NCI-H1930 (cell line): ENCODE data around the gene TBC1D3K.
"Not testable (repeated sequence)": the region's sequence is repeated elsewhere in the genome, so short reads cannot be mapped to it uniquely, and the experiment has no call there.

Source experiments
- DNase-seq, 2 experiments: peaks; one replicate each; lab custom pipeline; 2025; lab: John Stamatoyannopoulos, UW

TBC1D3K gene

GRCh38 chr17:37924115-37924514 is at the start of gene TBC1D3K:
Gene TBC1D3K, plus strand, starts transcription at chr17:37924415. Its CDS starts 1,585 bp downstream, at chr17:37926000.
- not testable (repeated sequence) for DNase-seq

GRCh38 chr17:37884516-37884915 is 39.7 kb upstream of the TBC1D3K start:
- no peak for DNase-seq

- DNase-seq: no peak
These were observed 39.1 kb upstream of the TBC1D3K start for GRCh38 chr17:37885136-37885535.

- DNase-seq: no peak
These were observed 35.3 kb upstream of the TBC1D3K start for GRCh38 chr17:37888881-37889280.

DNA sequence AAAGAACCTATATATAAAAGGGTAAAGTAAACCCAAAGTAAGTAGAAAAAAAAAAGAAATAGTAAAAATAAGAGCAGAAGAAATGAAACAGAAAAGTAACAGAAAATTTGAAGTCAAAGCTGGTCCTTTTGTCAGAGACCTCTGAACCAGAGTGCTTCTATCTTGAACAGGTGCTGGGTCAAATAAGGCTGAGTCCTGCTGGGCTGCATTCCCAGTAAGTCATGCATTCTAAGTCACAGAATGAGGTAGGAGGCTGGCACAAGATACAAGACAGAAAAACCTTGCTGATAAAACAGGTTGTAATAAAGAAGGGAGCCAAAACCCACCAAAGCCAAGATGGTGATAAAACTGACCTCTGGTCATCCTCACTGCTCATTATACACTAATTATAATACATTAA is 27.3 kb upstream of the TBC1D3K start:
- not testable (repeated sequence) for DNase-seq
